ENCODE results near the gene GRAMD4.

GRCh38 chr22:46617986-46618647, 2.1 kb upstream of the GRAMD4 start:
- TF ChIP-seq POLR2A (IDR thresholded peaks at IDR 0.05; ENCODE audit: low read depth, low read length): no peak
- no peak for TF ChIP-seq TAF1 (IDR thresholded peaks at IDR 0.05; ENCODE audit: low read depth, low read length)
- TF ChIP-seq PAX5 (IDR thresholded peaks at IDR 0.05; ENCODE audit: insufficient read depth, low read length, severe bottlenecking): no peak
- TF ChIP-seq POLR2AphosphoS5 (IDR thresholded peaks at IDR 0.05; ENCODE audit: low read depth, low read length): no peak
- TF ChIP-seq POU2F2 (IDR thresholded peaks at IDR 0.05; ENCODE audit: low read depth, low read length): no peak
- no peak for TF ChIP-seq SPI1 (IDR thresholded peaks at IDR 0.05; ENCODE audit: low read depth, low read length)

Data from GM12891 (cell line).